ENCODE measurements around the gene VWC2.

VWC2 gene

DNA sequence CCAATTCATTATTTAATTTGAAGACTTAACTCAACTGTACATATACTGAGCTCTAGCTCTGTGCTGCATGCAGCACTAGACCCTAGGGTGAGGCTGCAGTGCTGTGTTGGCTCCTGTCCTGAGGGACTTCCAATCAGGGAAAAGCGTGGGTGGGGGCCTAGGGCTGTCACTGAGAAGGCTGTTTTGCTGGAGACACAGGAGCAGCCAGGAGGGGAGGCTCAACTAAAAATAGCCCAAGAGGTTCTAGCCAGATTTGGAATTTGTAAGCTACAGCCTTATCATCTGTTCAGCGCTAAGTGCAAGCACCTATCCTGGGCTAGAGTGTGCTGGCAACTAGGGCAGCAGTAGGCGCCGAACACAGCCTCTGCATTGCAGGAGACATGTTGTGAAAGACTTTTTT lies 121.1 kb downstream of the VWC2 start:
- no peak overlapping the region for H2BK5ac ChIP-seq (ENCODE audit: low read length)
- no peak overlapping the region for H3K4me2 ChIP-seq (ENCODE audit: low read length)
- H4K8ac ChIP-seq (ENCODE audit: low read depth, low read length) = no peak overlapping the region
- WGBS (ENCODE audit: extremely low coverage, insufficient coverage, low lambda C conversion rate) = no CpG with 5 or more reads among the region's 4 CpGs
- H3K27me3 ChIP-seq (ENCODE audit: insufficient read depth, low read length, poor library complexity) = no peaks in the 10 kb centered on the region
- no peaks in the 10 kb centered on the region for H3K36me3 ChIP-seq (ENCODE audit: control insufficient read depth, insufficient read depth, low read length)
- no peak overlapping the region for H3K56ac ChIP-seq (ENCODE audit: low read length)
- no peak overlapping the region for H4K5ac ChIP-seq (ENCODE audit: low read length)
- H2AK5ac ChIP-seq (ENCODE audit: low read length) = no peak overlapping the region
- H3K4ac ChIP-seq (ENCODE audit: low read depth, low read length) = no peak overlapping the region
- H3K27ac ChIP-seq (ENCODE audit: low read depth, low read length) = no peak overlapping the region
- H3K79me2 ChIP-seq (ENCODE audit: control insufficient read depth, insufficient read depth, low read length) = no peaks in the 10 kb centered on the region
- H2BK120ac ChIP-seq (ENCODE audit: low read depth, low read length) = no peak overlapping the region
- H2BK15ac ChIP-seq (replicated peaks; ENCODE audit: low read depth) = no peak overlapping the region
- H3K23ac ChIP-seq (ENCODE audit: low read length) = no peak overlapping the region
- H3K79me1 ChIP-seq (ENCODE audit: low read length) = no peaks in the 10 kb centered on the region
- H3K4me1 ChIP-seq (ENCODE audit: control insufficient read depth, low read depth, low read length) = no peaks in the 10 kb centered on the region
- no peak overlapping the region for H3K9ac ChIP-seq (ENCODE audit: low read length)
- DNase-seq = no peak
- no peak overlapping the region for H3K4me3 ChIP-seq (ENCODE audit: low read length)
- H3K18ac ChIP-seq (ENCODE audit: low read length) = no peak overlapping the region

DNA sequence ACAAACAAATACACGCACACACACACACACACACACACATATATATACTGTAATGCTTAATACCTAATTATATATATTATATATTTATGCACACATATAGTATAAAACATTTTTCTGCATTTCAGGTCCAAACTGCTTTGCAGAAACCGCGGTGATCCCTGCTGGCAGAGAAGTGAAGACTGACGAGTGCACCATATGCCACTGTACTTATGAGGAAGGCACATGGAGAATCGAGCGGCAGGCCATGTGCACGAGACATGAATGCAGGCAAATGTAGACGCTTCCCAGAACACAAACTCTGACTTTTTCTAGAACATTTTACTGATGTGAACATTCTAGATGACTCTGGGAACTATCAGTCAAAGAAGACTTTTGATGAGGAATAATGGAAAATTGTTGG lies 138.5 kb downstream of the VWC2 start:
- Histone ChIP-seq H2BK5ac (ENCODE audit: low read length) (no peak overlapping the region), H2AK5ac (ENCODE audit: low read length) (no peak overlapping the region), H2BK120ac (ENCODE audit: low read depth, low read length) (no peak overlapping the region), H2BK15ac (replicated peaks; ENCODE audit: low read depth) (no peak overlapping the region), H3K18ac (ENCODE audit: low read length) (no peak overlapping the region), H4K8ac (ENCODE audit: low read depth, low read length) (no peak overlapping the region), H3K79me2 (ENCODE audit: control insufficient read depth, insufficient read depth, low read length) (no peaks in the 10 kb centered on the region), H3K23ac (ENCODE audit: low read length) (no peak overlapping the region), H3K79me1 (ENCODE audit: low read length) (no peaks in the 10 kb centered on the region), H3K4me2 (ENCODE audit: low read length) (no peak overlapping the region), H3K36me3 (ENCODE audit: control insufficient read depth, insufficient read depth, low read length) (no peaks in the 10 kb centered on the region), H3K27ac (ENCODE audit: low read depth, low read length) (no peak overlapping the region), H3K4me1 (ENCODE audit: control insufficient read depth, low read depth, low read length) (no peaks in the 10 kb centered on the region), H3K56ac (ENCODE audit: low read length) (no peak overlapping the region), H3K27me3 (ENCODE audit: insufficient read depth, low read length, poor library complexity) (no peaks in the 10 kb centered on the region), H4K5ac (ENCODE audit: low read length) (no peak overlapping the region), H3K4ac (ENCODE audit: low read depth, low read length) (no peak overlapping the region), H3K9ac (ENCODE audit: low read length) (no peak overlapping the region), H3K4me3 (ENCODE audit: low read length) (no peak overlapping the region)
- DNase-seq = no peak
- no CpG with 5 or more reads among the region's 8 CpGs for WGBS (ENCODE audit: extremely low coverage, insufficient coverage, low lambda C conversion rate)

DNA sequence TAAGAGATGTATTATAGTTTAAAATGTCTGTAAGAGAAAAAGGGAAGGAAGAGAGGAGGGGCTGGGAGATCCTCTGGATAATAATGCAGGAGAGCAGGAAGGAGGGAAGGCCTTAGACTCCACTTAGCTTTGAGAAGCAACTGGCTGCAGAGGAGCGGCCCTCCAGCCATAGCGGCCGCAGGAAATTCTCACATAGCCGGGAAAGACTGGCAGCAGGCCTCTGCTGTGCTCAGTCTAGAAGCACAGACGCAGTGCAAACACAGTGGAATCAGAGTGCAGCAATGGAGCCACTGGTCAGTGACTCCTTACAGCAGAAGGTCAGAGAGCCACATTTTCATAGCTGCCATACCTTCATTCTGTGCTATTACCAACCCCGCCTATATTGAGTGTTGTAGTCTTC lies 153.3 kb downstream of the VWC2 start:
- Histone ChIP-seq H3K4ac (ENCODE audit: low read depth, low read length) (no peak overlapping the region), H3K4me3 (ENCODE audit: low read length) (no peak overlapping the region), H2AK5ac (ENCODE audit: low read length) (no peak overlapping the region), H3K27ac (ENCODE audit: low read depth, low read length) (no peak overlapping the region), H4K8ac (ENCODE audit: low read depth, low read length) (no peak overlapping the region), H3K27me3 (ENCODE audit: insufficient read depth, low read length, poor library complexity) (no peaks in the 10 kb centered on the region), H4K5ac (ENCODE audit: low read length) (no peak overlapping the region), H3K4me1 (ENCODE audit: control insufficient read depth, low read depth, low read length) (no peaks in the 10 kb centered on the region), H3K36me3 (ENCODE audit: control insufficient read depth, insufficient read depth, low read length) (no peaks in the 10 kb centered on the region), H3K23ac (ENCODE audit: low read length) (no peak overlapping the region), H2BK5ac (ENCODE audit: low read length) (no peak overlapping the region), H3K9ac (ENCODE audit: low read length) (no peak overlapping the region), H2BK15ac (replicated peaks; ENCODE audit: low read depth) (no peak overlapping the region), H3K18ac (ENCODE audit: low read length) (no peak overlapping the region), H3K79me2 (ENCODE audit: control insufficient read depth, insufficient read depth, low read length) (no peaks in the 10 kb centered on the region), H2BK120ac (ENCODE audit: low read depth, low read length) (no peak overlapping the region), H3K79me1 (ENCODE audit: low read length) (no peaks in the 10 kb centered on the region), H3K4me2 (ENCODE audit: low read length) (no peak overlapping the region), H3K56ac (ENCODE audit: low read length) (no peak overlapping the region)
- no peak for DNase-seq
- no CpG with 5 or more reads among the region's 6 CpGs for WGBS (ENCODE audit: extremely low coverage, insufficient coverage, low lambda C conversion rate)

DNA sequence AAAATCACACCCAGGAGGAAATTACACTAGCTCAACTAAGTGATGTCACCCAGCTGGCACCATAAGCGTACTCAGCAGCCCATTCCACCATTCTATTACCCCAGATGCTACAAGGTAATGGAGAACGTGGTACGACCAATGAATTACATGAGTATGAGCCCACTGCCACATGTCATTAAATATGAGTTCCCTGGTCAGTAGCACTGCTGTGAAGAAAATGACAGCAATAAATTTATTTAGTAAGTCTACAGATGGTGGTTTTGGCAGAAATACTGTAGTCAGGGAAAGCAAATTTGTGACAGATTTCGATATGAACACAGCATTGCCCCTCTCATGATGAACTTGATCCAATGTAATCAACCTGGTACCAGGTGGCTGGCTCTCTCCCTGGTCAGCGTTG lies 154.2 kb downstream of the VWC2 start:
- Histone ChIP-seq H2BK15ac (replicated peaks; ENCODE audit: low read depth) (no peak overlapping the region), H3K27ac (ENCODE audit: low read depth, low read length) (no peak overlapping the region), H3K4me2 (ENCODE audit: low read length) (no peak overlapping the region), H3K9ac (ENCODE audit: low read length) (no peak overlapping the region), H3K27me3 (ENCODE audit: insufficient read depth, low read length, poor library complexity) (no peaks in the 10 kb centered on the region), H3K18ac (ENCODE audit: low read length) (no peak overlapping the region), H3K23ac (ENCODE audit: low read length) (no peak overlapping the region), H3K79me1 (ENCODE audit: low read length) (no peaks in the 10 kb centered on the region), H3K4ac (ENCODE audit: low read depth, low read length) (no peak overlapping the region), H3K79me2 (ENCODE audit: control insufficient read depth, insufficient read depth, low read length) (no peaks in the 10 kb centered on the region), H3K36me3 (ENCODE audit: control insufficient read depth, insufficient read depth, low read length) (no peaks in the 10 kb centered on the region), H3K4me1 (ENCODE audit: control insufficient read depth, low read depth, low read length) (no peaks in the 10 kb centered on the region), H4K5ac (ENCODE audit: low read length) (no peak overlapping the region), H2AK5ac (ENCODE audit: low read length) (no peak overlapping the region), H2BK120ac (ENCODE audit: low read depth, low read length) (no peak overlapping the region), H3K4me3 (ENCODE audit: low read length) (no peak overlapping the region), H4K8ac (ENCODE audit: low read depth, low read length) (no peak overlapping the region), H3K56ac (ENCODE audit: low read length) (no peak overlapping the region), H2BK5ac (ENCODE audit: low read length) (no peak overlapping the region)
- no peak for DNase-seq
- WGBS (ENCODE audit: extremely low coverage, insufficient coverage, low lambda C conversion rate) = no CpG with 5 or more reads among the region's 5 CpGs

DNA sequence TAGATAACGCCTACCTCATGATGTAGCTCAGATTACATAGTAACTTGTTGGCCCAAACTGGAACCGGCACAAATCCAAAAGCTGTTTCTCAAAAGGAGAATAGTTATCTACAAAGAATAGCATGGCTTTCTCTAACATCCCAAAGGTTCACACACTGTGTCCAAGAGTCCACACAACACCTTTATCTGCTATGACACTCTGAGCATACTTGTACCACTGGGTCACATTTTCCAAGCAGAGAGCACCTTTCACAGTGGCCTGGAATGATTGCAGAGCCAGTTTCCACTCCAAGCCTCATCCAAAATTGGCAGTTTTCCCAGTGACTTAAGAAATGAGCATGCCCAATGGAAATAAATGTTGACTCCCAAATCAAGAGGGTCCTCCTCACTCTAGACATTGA lies 155.3 kb downstream of the VWC2 start:
- no peaks in the 10 kb centered on the region for H3K36me3 ChIP-seq (ENCODE audit: control insufficient read depth, insufficient read depth, low read length)
- DNase-seq = no peak
- H3K4me2 ChIP-seq (ENCODE audit: low read length) = no peak overlapping the region
- H2BK120ac ChIP-seq (ENCODE audit: low read depth, low read length) = no peak overlapping the region
- no peak overlapping the region for H3K18ac ChIP-seq (ENCODE audit: low read length)
- H3K4ac ChIP-seq (ENCODE audit: low read depth, low read length) = no peak overlapping the region
- no peak overlapping the region for H2AK5ac ChIP-seq (ENCODE audit: low read length)
- WGBS (ENCODE audit: extremely low coverage, insufficient coverage, low lambda C conversion rate) = no CpG with 5 or more reads among the region's 2 CpGs
- H3K79me1 ChIP-seq (ENCODE audit: low read length) = no peaks in the 10 kb centered on the region
- H3K27me3 ChIP-seq (ENCODE audit: insufficient read depth, low read length, poor library complexity) = no peaks in the 10 kb centered on the region
- H3K4me1 ChIP-seq (ENCODE audit: control insufficient read depth, low read depth, low read length) = no peaks in the 10 kb centered on the region
- H3K27ac ChIP-seq (ENCODE audit: low read depth, low read length) = no peak overlapping the region
- no peak overlapping the region for H3K9ac ChIP-seq (ENCODE audit: low read length)
- H2BK5ac ChIP-seq (ENCODE audit: low read length) = no peak overlapping the region
- H3K4me3 ChIP-seq (ENCODE audit: low read length) = no peak overlapping the region
- H4K5ac ChIP-seq (ENCODE audit: low read length) = no peak overlapping the region
- no peaks in the 10 kb centered on the region for H3K79me2 ChIP-seq (ENCODE audit: control insufficient read depth, insufficient read depth, low read length)
- H2BK15ac ChIP-seq (replicated peaks; ENCODE audit: low read depth) = no peak overlapping the region
- no peak overlapping the region for H3K56ac ChIP-seq (ENCODE audit: low read length)
- no peak overlapping the region for H4K8ac ChIP-seq (ENCODE audit: low read depth, low read length)
- no peak overlapping the region for H3K23ac ChIP-seq (ENCODE audit: low read length)

DNA sequence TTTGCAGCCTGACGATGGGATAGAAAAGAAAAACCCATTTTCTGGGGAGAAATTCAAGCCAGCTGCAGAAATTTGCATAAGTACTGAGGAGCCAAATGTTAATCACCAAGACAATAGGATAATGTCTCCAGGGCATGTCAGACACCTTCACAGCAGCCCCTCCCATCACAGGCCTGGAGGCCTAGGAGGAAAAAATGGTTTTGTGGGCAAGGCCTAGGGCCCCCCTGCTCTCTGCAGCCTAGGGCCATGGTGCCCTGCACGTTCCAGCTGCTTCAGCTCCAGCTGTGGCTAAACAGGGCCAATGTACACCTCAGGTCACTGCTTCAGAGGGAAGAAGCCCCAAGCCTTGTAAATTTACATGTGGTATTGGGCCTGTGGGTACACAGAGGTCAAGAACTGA lies 158.2 kb downstream of the VWC2 start:
- Histone ChIP-seq H3K27ac (ENCODE audit: low read depth, low read length) (no peak overlapping the region), H3K23ac (ENCODE audit: low read length) (no peak overlapping the region), H3K79me1 (ENCODE audit: low read length) (no peaks in the 10 kb centered on the region), H2BK5ac (ENCODE audit: low read length) (no peak overlapping the region), H3K4me3 (ENCODE audit: low read length) (no peak overlapping the region), H2BK120ac (ENCODE audit: low read depth, low read length) (no peak overlapping the region), H3K4ac (ENCODE audit: low read depth, low read length) (no peak overlapping the region), H2BK15ac (replicated peaks; ENCODE audit: low read depth) (no peak overlapping the region), H4K8ac (ENCODE audit: low read depth, low read length) (no peak overlapping the region), H3K36me3 (ENCODE audit: control insufficient read depth, insufficient read depth, low read length) (no peaks in the 10 kb centered on the region), H3K56ac (ENCODE audit: low read length) (no peak overlapping the region), H3K79me2 (ENCODE audit: control insufficient read depth, insufficient read depth, low read length) (no peaks in the 10 kb centered on the region), H3K4me1 (ENCODE audit: control insufficient read depth, low read depth, low read length) (no peaks in the 10 kb centered on the region), H3K4me2 (ENCODE audit: low read length) (no peak overlapping the region), H4K5ac (ENCODE audit: low read length) (no peak overlapping the region), H3K18ac (ENCODE audit: low read length) (no peak overlapping the region), H2AK5ac (ENCODE audit: low read length) (no peak overlapping the region), H3K9ac (ENCODE audit: low read length) (no peak overlapping the region), H3K27me3 (ENCODE audit: insufficient read depth, low read length, poor library complexity) (no peaks in the 10 kb centered on the region)
- peak; percentile 3 for DNase-seq
- no CpG with 5 or more reads among the region's 2 CpGs for WGBS (ENCODE audit: extremely low coverage, insufficient coverage, low lambda C conversion rate)
